ENCODE results near the gene VPS50.

GRCh38 chr7:93361853-93362252, 129.7 kb downstream of the VPS50 start:
- TF ChIP-seq POLR2A (IDR thresholded peaks at IDR 0.05) (no peak), CTCF (IDR thresholded peaks at IDR 0.05) (no peak), EP300 (IDR thresholded peaks at IDR 0.05) (no peak)
